Uterus (tissue), 2 donors: ENCODE results near the gene ZNF549.

ENCODE experiments used
- POLR2A ChIP-seq, 2 donors: fragments of 450-650 bp; IDR thresholded peaks; one replicate each; pipeline ENCODE4 v1.6.1; 2016; ENCODE audit warnings: antibody characterized with exemption in 2 of 2, mild to moderate bottlenecking in 1 of 2, moderate library complexity in 1 of 2
- TF ChIP-seq, protein P1 (sequence below), 4 experiments: fragments of 200-600 bp in 2 of 4; fragments of 450-650 bp in 2 of 4; sonication (generic) in 2 of 4; IDR thresholded peaks; one replicate each; pipeline ENCODE4 v1.5.1; 2016 to 2019; ENCODE audit warnings: antibody characterized with exemption in 4 of 4, mild to moderate bottlenecking in 2 of 4, moderate library complexity in 1 of 4

DNA sequence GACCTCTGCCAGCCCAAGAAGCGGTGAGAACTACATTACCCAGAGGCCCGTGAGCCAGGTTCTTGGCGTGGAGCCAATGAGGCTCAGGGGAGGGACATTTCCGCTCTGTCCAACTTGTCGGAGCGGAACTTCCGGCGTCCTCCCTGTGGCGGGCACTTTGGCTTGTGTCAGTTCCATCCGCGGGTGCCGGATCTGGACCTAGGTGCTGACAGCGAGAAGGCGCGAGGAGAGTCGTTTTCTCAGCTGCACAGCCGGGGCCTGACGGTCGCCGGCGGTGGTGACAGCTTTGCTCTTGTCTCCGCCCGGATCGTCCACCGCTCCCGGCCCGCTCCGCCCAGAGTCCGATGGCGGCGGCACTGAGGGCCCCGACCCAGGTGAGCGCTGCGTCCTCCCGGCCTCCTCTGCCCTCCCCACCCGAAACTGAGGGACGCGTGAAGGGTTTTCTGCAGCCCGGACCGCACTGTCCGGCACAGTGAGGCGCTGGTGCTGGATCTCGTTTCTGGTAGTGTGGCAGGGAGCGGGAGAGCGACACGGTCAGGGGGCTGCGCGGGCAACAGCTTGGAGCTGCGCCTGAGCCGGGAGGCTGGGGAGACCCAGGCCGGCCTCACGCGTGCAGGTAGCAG is 72.7 kb downstream of the ZNF549 start, which contains the start of gene ZNF530:
- TF ChIP-seq, protein P1, sequence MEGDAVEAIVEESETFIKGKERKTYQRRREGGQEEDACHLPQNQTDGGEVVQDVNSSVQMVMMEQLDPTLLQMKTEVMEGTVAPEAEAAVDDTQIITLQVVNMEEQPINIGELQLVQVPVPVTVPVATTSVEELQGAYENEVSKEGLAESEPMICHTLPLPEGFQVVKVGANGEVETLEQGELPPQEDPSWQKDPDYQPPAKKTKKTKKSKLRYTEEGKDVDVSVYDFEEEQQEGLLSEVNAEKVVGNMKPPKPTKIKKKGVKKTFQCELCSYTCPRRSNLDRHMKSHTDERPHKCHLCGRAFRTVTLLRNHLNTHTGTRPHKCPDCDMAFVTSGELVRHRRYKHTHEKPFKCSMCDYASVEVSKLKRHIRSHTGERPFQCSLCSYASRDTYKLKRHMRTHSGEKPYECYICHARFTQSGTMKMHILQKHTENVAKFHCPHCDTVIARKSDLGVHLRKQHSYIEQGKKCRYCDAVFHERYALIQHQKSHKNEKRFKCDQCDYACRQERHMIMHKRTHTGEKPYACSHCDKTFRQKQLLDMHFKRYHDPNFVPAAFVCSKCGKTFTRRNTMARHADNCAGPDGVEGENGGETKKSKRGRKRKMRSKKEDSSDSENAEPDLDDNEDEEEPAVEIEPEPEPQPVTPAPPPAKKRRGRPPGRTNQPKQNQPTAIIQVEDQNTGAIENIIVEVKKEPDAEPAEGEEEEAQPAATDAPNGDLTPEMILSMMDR (IDR thresholded peaks at IDR 0.05) = peak in 1 of 4 experiments; percentile 4
- no peak for TF ChIP-seq POLR2A (IDR thresholded peaks at IDR 0.05)
